GM12873 (cell line): ENCODE measurements around the gene RAD18.

ENCODE experiments used
- TF ChIP-seq, protein P1 (sequence below): IDR thresholded peaks from 2 replicates; pipeline ENCODE4 v1.5.1; 2012; ENCODE audit warnings: low read depth, mild to moderate bottlenecking, moderate library complexity, low read length, control low read depth; ENCODE audit not compliant: insufficient read depth; ENCODE audit errors: missing control alignments

RAD18 gene

DNA sequence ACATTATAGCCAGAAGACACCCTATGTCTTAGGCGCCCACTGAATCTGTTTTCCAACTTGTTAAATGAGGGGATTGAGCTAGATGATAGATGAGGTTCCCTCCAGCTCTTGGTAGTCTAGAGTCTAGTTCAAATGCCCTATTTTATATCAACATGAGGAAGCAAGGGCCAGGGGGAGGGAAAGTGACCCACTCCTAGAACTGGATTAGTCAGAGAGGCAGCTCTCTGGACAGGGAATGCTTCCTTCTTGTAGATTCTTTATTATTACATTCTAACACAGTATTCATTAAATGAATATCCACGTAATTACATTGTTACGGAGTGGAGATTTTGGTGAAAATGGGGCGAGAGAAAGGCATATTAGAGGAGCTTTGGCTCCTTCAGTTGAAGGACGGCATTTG lies 89.5 kb downstream of the RAD18 start:
- TF ChIP-seq, protein P1, sequence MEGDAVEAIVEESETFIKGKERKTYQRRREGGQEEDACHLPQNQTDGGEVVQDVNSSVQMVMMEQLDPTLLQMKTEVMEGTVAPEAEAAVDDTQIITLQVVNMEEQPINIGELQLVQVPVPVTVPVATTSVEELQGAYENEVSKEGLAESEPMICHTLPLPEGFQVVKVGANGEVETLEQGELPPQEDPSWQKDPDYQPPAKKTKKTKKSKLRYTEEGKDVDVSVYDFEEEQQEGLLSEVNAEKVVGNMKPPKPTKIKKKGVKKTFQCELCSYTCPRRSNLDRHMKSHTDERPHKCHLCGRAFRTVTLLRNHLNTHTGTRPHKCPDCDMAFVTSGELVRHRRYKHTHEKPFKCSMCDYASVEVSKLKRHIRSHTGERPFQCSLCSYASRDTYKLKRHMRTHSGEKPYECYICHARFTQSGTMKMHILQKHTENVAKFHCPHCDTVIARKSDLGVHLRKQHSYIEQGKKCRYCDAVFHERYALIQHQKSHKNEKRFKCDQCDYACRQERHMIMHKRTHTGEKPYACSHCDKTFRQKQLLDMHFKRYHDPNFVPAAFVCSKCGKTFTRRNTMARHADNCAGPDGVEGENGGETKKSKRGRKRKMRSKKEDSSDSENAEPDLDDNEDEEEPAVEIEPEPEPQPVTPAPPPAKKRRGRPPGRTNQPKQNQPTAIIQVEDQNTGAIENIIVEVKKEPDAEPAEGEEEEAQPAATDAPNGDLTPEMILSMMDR: no peak

DNA sequence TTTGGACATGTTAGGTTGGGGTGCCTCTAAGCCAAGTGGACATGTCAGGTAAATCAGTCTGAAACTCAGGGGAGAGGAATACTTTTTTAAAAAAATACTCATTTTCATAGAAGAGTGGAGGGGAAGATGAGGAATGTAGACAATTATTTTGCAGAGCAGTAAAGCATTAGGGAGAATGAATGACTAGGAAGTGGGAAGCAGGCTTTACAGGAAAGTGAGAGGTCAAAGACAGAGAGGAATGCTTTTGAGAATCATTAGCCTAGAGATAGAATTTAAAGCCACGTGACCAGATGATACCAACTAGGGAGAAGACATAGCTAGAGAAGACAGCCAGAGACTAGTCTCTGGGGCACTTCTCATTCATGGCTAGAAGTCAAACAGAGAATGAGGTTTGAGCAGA lies 91.0 kb downstream of the RAD18 start:
- TF ChIP-seq, protein P1: no peak

DNA sequence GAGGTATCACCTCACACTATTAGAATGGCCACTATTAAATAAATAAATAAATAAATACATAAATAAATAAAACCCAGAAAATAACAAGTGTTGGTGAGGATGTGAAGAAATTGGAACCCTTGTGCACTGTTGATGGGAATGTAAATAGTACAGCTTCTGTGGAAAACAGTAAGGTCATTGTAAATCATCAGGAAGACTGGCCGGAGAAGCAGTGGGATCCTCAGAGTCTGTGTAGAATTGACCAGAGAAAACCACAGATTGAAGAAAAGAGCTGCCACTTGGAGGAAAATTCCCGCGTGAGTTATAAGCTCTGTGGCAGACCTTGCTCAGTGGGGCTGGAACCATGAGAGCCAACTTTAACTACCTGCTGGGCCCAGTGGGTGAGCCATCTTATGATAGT lies 92.0 kb downstream of the RAD18 start:
- TF ChIP-seq, protein P1: no peak

DNA sequence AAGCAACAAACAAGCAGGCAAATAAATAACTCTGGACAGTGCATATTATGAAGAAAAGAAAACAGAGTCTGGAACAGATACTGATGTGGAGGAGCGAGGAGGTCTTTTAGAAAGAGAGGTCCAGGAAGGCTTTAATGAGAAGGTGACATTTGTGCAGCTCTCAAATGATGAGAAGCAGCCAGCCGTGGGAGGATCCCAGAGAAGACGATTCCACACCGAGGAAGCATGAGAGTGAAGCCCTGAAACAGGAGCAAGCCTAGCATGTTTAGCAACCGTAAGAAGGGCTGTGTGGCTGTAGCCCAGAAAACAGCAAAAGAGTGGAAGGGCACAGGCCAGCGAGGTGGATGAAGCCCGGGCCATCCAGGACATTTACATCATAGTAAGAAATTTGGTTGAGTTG lies 93.1 kb downstream of the RAD18 start:
- TF ChIP-seq, protein P1: no peak

DNA sequence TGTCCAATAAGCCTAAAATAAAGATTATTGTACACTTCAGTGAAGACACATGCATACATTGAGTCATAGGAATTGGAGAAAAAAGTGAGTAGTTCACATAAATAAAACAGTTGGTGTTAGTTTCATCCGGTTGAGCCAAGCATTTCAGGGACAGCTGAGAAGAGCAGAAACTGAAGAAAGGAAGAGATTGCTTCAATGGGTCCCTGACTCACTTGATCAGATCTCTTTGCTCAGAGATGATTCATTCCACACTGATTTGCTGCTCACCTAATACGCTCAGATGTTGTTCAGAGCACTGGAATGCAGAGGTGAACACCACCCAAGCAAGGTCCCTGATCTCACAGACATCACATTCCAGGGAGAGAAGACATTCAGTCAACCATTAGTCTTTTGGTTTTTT lies 93.7 kb downstream of the RAD18 start:
- TF ChIP-seq, protein P1: no peak

DNA sequence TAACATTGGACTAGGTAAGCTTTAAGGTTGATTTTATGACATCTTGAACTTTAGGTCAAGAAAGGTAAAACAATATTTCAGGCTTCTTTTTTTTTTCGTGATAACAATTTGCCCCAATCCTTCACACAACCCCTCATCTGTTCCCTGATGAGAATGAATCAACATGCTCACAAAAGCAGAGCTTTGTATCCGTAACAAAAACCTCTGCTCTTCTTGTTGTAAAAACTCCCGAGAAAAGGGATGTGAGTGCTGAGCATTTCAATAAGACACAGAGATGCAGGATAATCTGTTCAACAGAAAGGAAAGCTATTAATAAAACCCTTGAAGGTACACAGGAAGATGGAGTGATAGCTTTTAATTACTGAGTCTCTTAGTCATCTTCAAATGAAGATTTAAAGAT lies 94.3 kb downstream of the RAD18 start:
- TF ChIP-seq, protein P1: no peak

DNA sequence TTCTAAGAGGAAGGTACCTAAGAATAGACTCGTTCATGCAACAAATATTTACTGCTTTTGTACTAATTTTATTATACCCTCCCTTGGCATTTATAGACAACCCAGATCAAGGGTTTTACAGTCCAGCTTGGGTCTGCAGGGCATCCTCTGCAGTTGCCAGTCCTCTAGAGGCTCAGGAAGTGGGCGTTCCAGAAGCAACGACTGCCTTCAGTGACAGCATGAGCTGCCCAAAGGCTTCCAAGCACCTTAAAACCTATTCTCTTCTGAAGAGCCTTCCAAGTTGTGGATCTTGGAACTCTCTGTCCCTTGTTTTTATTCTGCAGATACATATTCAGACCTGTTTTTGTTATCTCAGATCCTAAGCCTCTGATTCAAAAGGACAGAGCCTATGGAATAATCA lies 95.6 kb downstream of the RAD18 start:
- TF ChIP-seq, protein P1: no peak
